T-cell (primary cell): ENCODE measurements around the gene CDH13. TPM values are rescaled to one million over a fixed set of nuclear protein-coding genes. Genes with fewer than 3 reads are reported as not detected.
A peak's percentile ranks its signal among the peaks of the same experiment; 100 is the strongest.

Source experiments
- ATAC-seq, 4 experiments: fragments of 200-7000 bp in 3 of 4; fragments of 150-1000 bp in 1 of 4; cut with Tn5 transposase; replicated peaks in 1 of 4; 1 replicate in 3 of 4; 2 replicates in 1 of 4; pipeline ENCODE4 v1.10.0; 2021; ENCODE audit warnings: moderate library complexity in 3 of 4, mild to moderate bottlenecking in 2 of 4, moderate number of reproducible peaks in 1 of 4
- CTCF ChIA-PET, 2 donors: fragments of 300-600 bp; sonication (Branson Sonifier 250); formaldehyde crosslinking; loops; one replicate each; lab custom pipeline; 2022; ENCODE audit warnings: antibody characterized with exemption in 2 of 2; lab: Charles Lee
- POLR2A ChIA-PET, 2 donors: fragments of 300-600 bp; sonication (Branson Sonifier 250); formaldehyde crosslinking; loops; one replicate each; lab custom pipeline; 2022; ENCODE audit warnings: antibody characterized with exemption in 2 of 2; lab: Charles Lee
- DNase-seq, 35 experiments: peaks; one replicate each; pipeline versions ENCODE4 v3.0.0 to v3.0.0-alpha.2; 2013 to 2023
- H3K27ac ChIP-seq: one replicate; pipeline ENCODE4 v1.5.1; 2013; ENCODE audit warnings: low read length
- H3K27me3 ChIP-seq, 2 experiments: replicated peaks in 1 of 2; 1 replicate in 1 of 2; 2 replicates in 1 of 2; pipeline versions ENCODE4 v1.6.1 to v1.7.0; 2013; ENCODE audit warnings: low read length in 1 of 2, mixed read lengths in 1 of 2; ENCODE audit not compliant: control insufficient read depth in 2 of 2, insufficient read depth in 2 of 2; ENCODE audit errors: extremely low read depth in 1 of 2
- H3K36me3 ChIP-seq, 2 donors: 1 replicate in 1 of 2; 2 replicates in 1 of 2; pipeline versions ENCODE4 v1.6.1 to v1.7.0; 2013; ENCODE audit warnings: low read length in 1 of 2; ENCODE audit not compliant: control insufficient read depth in 2 of 2, insufficient read depth in 1 of 2; ENCODE audit errors: extremely low read depth in 1 of 2
- H3K4me1 ChIP-seq, 2 experiments: 1 replicate in 1 of 2; 2 replicates in 1 of 2; pipeline versions ENCODE4 v1.6.1 to v1.7.0; 2013; ENCODE audit warnings: low read length in 2 of 2, mixed read lengths in 1 of 2; ENCODE audit not compliant: insufficient read depth in 2 of 2, control insufficient read depth in 1 of 2; ENCODE audit errors: extremely low read depth in 1 of 2
- H3K4me3 ChIP-seq, 2 donors: 1 replicate in 1 of 2; 2 replicates in 1 of 2; pipeline versions ENCODE4 v1.5.1 to v1.7.0; 2013; ENCODE audit warnings: mild to moderate bottlenecking in 2 of 2, low read length in 1 of 2, moderate library complexity in 1 of 2; ENCODE audit not compliant: control insufficient read depth in 1 of 2; ENCODE audit errors: extremely low read depth in 1 of 2
- H3K9me3 ChIP-seq: 2 replicates; pipeline ENCODE4 v1.7.0; 2013
- H3K27ac Mint-ChIP-seq, 2 donors: one replicate each; pipeline ENCODE4 v1.8.0; 2020 to 2021; ENCODE audit warnings: mild to moderate bottlenecking in 2 of 2, mixed read lengths in 2 of 2
- H3K27me3 Mint-ChIP-seq, 2 donors: one replicate each; pipeline ENCODE4 v1.8.0; 2021 to 2022; ENCODE audit warnings: mixed read lengths in 2 of 2
- H3K36me3 Mint-ChIP-seq: one replicate; pipeline ENCODE4 v1.8.0; 2021; ENCODE audit warnings: mixed read lengths
- H3K4me1 Mint-ChIP-seq, 3 donors: one replicate each; pipeline ENCODE4 v1.8.0; 2020 to 2022; ENCODE audit warnings: mixed read lengths in 3 of 3, mild to moderate bottlenecking in 1 of 3
- H3K4me3 Mint-ChIP-seq, 3 donors: one replicate each; pipeline ENCODE4 v1.8.0; 2020 to 2022; ENCODE audit warnings: mild to moderate bottlenecking in 3 of 3, mixed read lengths in 3 of 3, moderate library complexity in 3 of 3
- H3K9me3 Mint-ChIP-seq, 3 donors: one replicate each; pipeline ENCODE4 v1.8.0; 2020 to 2022; ENCODE audit warnings: mixed read lengths in 3 of 3
- WGBS: methylation state at CpG from one replicate; pipeline ENCODE4 v1.1.5; 2013; ENCODE audit warnings: missing lambda C conversion rate; ENCODE audit not compliant: insufficient coverage; 5-methylcytosine and 5-hydroxymethylcytosine counted together
- total RNA-seq, 35 experiments: library from RNA in 6 of 35; stranded (reverse) in 6 of 35; fragments of 120-200 nt in 1 of 35; gene quantifications; one replicate each; pipeline versions ENCODE4 v1.2.1 to v1.2.4 and lab custom pipeline; 2013 to 2026

The CDH13 gene
- total RNA-seq, 5 donors from 2014 or later (not counting 1 experiment from before 2014, with no cell fraction given) = not detected

- Histone ChIP-seq H3K4me1 (no peaks in the 10 kb centered on the region), H3K9me3 (no peaks in the 10 kb centered on the region), H3K36me3 (no peaks in the 10 kb centered on the region), H3K27me3 (no peaks in the 10 kb centered on the region), H3K27ac (no peak overlapping the region), H3K4me3 (no peak overlapping the region)
- DNase-seq (no peak), ATAC-seq (no peak)
- H3K4me1 Mint-ChIP-seq = no peaks in the 10 kb centered on the region
- POLR2A ChIA-PET = no interaction called here
- CTCF ChIA-PET = interaction anchor here in 1 of 2 donors (0.6 kb wide), 1 partner anchor 790 kb away, joined by 3 read pairs; no protein-coding TSS in a partner anchor
- 95% methylated on average over 2 of the region's 3 CpGs for WGBS
- no peak overlapping the region for H3K4me3 Mint-ChIP-seq
- no peak overlapping the region for H3K27ac Mint-ChIP-seq
- no peaks in the 10 kb centered on the region for H3K36me3 Mint-ChIP-seq
- H3K9me3 Mint-ChIP-seq = peaks cover 0 to 15% (median 12%) of the 10 kb centered on the region in 3 donors
- H3K27me3 Mint-ChIP-seq = peaks cover 4 to 9% of the 10 kb centered on the region in 2 donors
Measured at GRCh38 chr16:82732461-82732860, 105.7 kb downstream of the CDH13 start.

- ChIA-PET CTCF (interaction anchor here in 1 of 2 donors (0.5 kb wide), 1 partner anchor 109 kb away, joined by 5 read pairs; no protein-coding TSS in a partner anchor), POLR2A (no interaction called here)
- H3K9me3 Mint-ChIP-seq = peaks cover 0 to 11% (median under 1%) of the 10 kb centered on the region in 3 donors
Measured at GRCh38 chr16:82735186-82735585, 108.4 kb downstream of the CDH13 start.

GRCh38 chr16:82735673-82736091, 108.9 kb downstream of the CDH13 start:
- CTCF ChIA-PET = no interaction called here
- ATAC-seq (no peak), DNase-seq (no peak)
- no peaks in the 10 kb centered on the region for H3K4me1 ChIP-seq
- no peak overlapping the region for H3K27ac Mint-ChIP-seq
- 82% methylated on average over 2 of the region's 5 CpGs for WGBS
- no peaks in the 10 kb centered on the region for H3K4me1 Mint-ChIP-seq
- H3K9me3 ChIP-seq = no peaks in the 10 kb centered on the region
- no peaks in the 10 kb centered on the region for H3K36me3 ChIP-seq
- peaks cover 4 to 23% of the 10 kb centered on the region in 2 donors for H3K27me3 Mint-ChIP-seq
- H3K9me3 Mint-ChIP-seq = peaks cover 0 to 8% (median 0%) of the 10 kb centered on the region in 3 donors
- peaks cover 0 to 3% of the 10 kb centered on the region in 2 experiments for H3K27me3 ChIP-seq
- no peaks in the 10 kb centered on the region for H3K36me3 Mint-ChIP-seq
- H3K4me3 Mint-ChIP-seq = no peak overlapping the region
- H3K4me3 ChIP-seq = no peak overlapping the region
- H3K27ac ChIP-seq = no peak overlapping the region
- POLR2A ChIA-PET = no interaction called here

More at GRCh38 chr16:82735186-82735585, 108.4 kb downstream of the CDH13 start:
- H3K27ac Mint-ChIP-seq = no peak overlapping the region
- whole genome bisulfite sequencing = 62% methylated on average over 2 of the region's 3 CpGs
- no peak overlapping the region for H3K4me3 ChIP-seq
- peaks cover 4 to 18% of the 10 kb centered on the region in 2 donors for H3K27me3 Mint-ChIP-seq
- H3K36me3 Mint-ChIP-seq = no peaks in the 10 kb centered on the region
- H3K27me3 ChIP-seq = peaks cover 0 to 3% of the 10 kb centered on the region in 2 experiments
- ATAC-seq (no peak), DNase-seq (no peak)
- H3K4me3 Mint-ChIP-seq = no peak overlapping the region
- no peak overlapping the region for H3K27ac ChIP-seq
- no peaks in the 10 kb centered on the region for H3K4me1 Mint-ChIP-seq
- no peaks in the 10 kb centered on the region for H3K9me3 ChIP-seq
- no peaks in the 10 kb centered on the region for H3K36me3 ChIP-seq
- H3K4me1 ChIP-seq = no peaks in the 10 kb centered on the region

GRCh38 chr16:82736224-82736623, 109.5 kb downstream of the CDH13 start:
- POLR2A ChIA-PET = no interaction called here
- H3K27ac ChIP-seq = no peak overlapping the region
- H3K4me3 Mint-ChIP-seq = no peak overlapping the region

GRCh38 chr16:82738699-82739098, 111.9 kb downstream of the CDH13 start:
- WGBS = 78% methylated on average over 1 of the region's 3 CpGs
- H3K27me3 Mint-ChIP-seq = peaks cover 3 to 27% of the 10 kb centered on the region in 2 donors
- no peaks in the 10 kb centered on the region for H3K36me3 Mint-ChIP-seq

More at GRCh38 chr16:82736224-82736623, 109.5 kb downstream of the CDH13 start:
- DNase-seq (no peak), ATAC-seq (no peak)
- Mint-ChIP-seq H3K27me3 (peaks cover 4 to 29% of the 10 kb centered on the region in 2 donors), H3K4me1 (no peaks in the 10 kb centered on the region), H3K9me3 (peaks cover 0 to 8% (median 0%) of the 10 kb centered on the region in 3 donors), H3K36me3 (no peaks in the 10 kb centered on the region), H3K27ac (no peak overlapping the region)
- H3K9me3 ChIP-seq = no peaks in the 10 kb centered on the region
- CTCF ChIA-PET = no interaction called here
- no peak overlapping the region for H3K4me3 ChIP-seq
- peaks cover 0 to 3% of the 10 kb centered on the region in 2 experiments for H3K27me3 ChIP-seq
- H3K4me1 ChIP-seq = no peaks in the 10 kb centered on the region
- no peaks in the 10 kb centered on the region for H3K36me3 ChIP-seq
- WGBS = no CpG with 5 or more reads among the region's 2 CpGs

GRCh38 chr16:82741073-82741615, 114.4 kb downstream of the CDH13 start:
- Histone ChIP-seq H3K9me3 (no peaks in the 10 kb centered on the region), H3K4me3 (no peak overlapping the region), H3K27ac (no peak overlapping the region), H3K4me1 (no peaks in the 10 kb centered on the region), H3K36me3 (no peaks in the 10 kb centered on the region), H3K27me3 (peaks cover 0 to 3% of the 10 kb centered on the region in 2 experiments)
- Mint-ChIP-seq H3K27ac (no peak overlapping the region), H3K27me3 (peaks cover 2 to 32% of the 10 kb centered on the region in 2 donors), H3K4me1 (no peaks in the 10 kb centered on the region), H3K36me3 (no peaks in the 10 kb centered on the region), H3K9me3 (peaks cover 0 to 5% (median 0%) of the 10 kb centered on the region in 3 donors), H3K4me3 (no peak overlapping the region)
- DNase-seq (no peak), ATAC-seq (no peak)
- CTCF ChIA-PET = interaction anchor here in 1 of 2 donors (0.6 kb wide), 1 partner anchor 10 kb away, joined by 4 read pairs; no protein-coding TSS in a partner anchor
- POLR2A ChIA-PET = no interaction called here
- WGBS = no CpG with 5 or more reads among the region's 5 CpGs

More at GRCh38 chr16:82738699-82739098, 111.9 kb downstream of the CDH13 start:
- no peak for ATAC-seq
- H3K4me3 ChIP-seq = no peak overlapping the region
- no peaks in the 10 kb centered on the region for H3K36me3 ChIP-seq
- H3K4me1 ChIP-seq = no peaks in the 10 kb centered on the region
- H3K27ac ChIP-seq = no peak overlapping the region
- CTCF ChIA-PET = no interaction called here
- H3K4me3 Mint-ChIP-seq = no peak overlapping the region
- H3K9me3 ChIP-seq = no peaks in the 10 kb centered on the region
- no peak overlapping the region for H3K27ac Mint-ChIP-seq
- POLR2A ChIA-PET = no interaction called here
- DNase-seq = peak in 1 of 35 experiments; percentile 11
- peaks cover 0 to 3% of the 10 kb centered on the region in 2 experiments for H3K27me3 ChIP-seq
- H3K4me1 Mint-ChIP-seq = no peaks in the 10 kb centered on the region
- peaks cover 0 to 6% (median 0%) of the 10 kb centered on the region in 3 donors for H3K9me3 Mint-ChIP-seq
